Sigmoid colon (tissue), 4 donors: Measurements from ENCODE around the gene MSANTD1.

Source experiments
- CTCF ChIP-seq, 4 experiments: fragments of 450-650 bp in 3 of 4; fragments of 200-600 bp in 1 of 4; IDR thresholded peaks; one replicate each; pipeline ENCODE4 v1.5.1; 2016 to 2019; ENCODE audit warnings: antibody characterized with exemption in 4 of 4, mild to moderate bottlenecking in 3 of 4, moderate library complexity in 2 of 4
- EP300 ChIP-seq, 4 donors: sonication (generic); formaldehyde crosslinking; IDR thresholded peaks; one replicate each; pipeline ENCODE4 v1.6.1; 2017; ENCODE audit warnings: antibody characterized with exemption in 4 of 4
- POLR2A ChIP-seq, 2 donors: fragments of 450-650 bp; IDR thresholded peaks; one replicate each; pipeline ENCODE4 v1.6.1; 2016; ENCODE audit warnings: antibody characterized with exemption in 2 of 2, mild to moderate bottlenecking in 2 of 2, moderate library complexity in 2 of 2
- POLR2AphosphoS5 ChIP-seq, 4 donors: sonication (generic); formaldehyde crosslinking; IDR thresholded peaks; one replicate each; pipeline ENCODE4 v1.6.1; 2017; ENCODE audit warnings: antibody characterized with exemption in 4 of 4

- TF ChIP-seq CTCF (IDR thresholded peaks at IDR 0.05) (no peak), POLR2A (IDR thresholded peaks at IDR 0.05) (no peak), EP300 (IDR thresholded peaks at IDR 0.05) (no peak), POLR2AphosphoS5 (IDR thresholded peaks at IDR 0.05) (no peak)
These were observed 915 bp downstream of the MSANTD1 start for GRCh38 chr4:3249711-3250437.
